Liver (tissue), 9 donors: ENCODE results near the gene EXOC6. TPM values are rescaled to one million over a fixed set of nuclear protein-coding genes. Genes with fewer than 3 reads are reported as not detected.
A peak's percentile ranks its signal among the peaks of the same experiment; 100 is the strongest.
"Not testable (repeated sequence)": the region's sequence is repeated elsewhere in the genome, so short reads cannot be mapped to it uniquely, and the experiment has no call there.

Experiments used
- DNase-seq: peaks from one replicate; pipeline ENCODE4 v3.0.0-alpha.2; 2017; ENCODE audit warnings: low spot score
- H3K27ac ChIP-seq, 2 donors: one replicate each; pipeline ENCODE4 v1.7.0; 2013; ENCODE audit warnings: inconsistent platforms in 2 of 2, low read length in 2 of 2, control low read depth in 1 of 2, low read depth in 1 of 2, mild to moderate bottlenecking in 1 of 2
- H3K27me3 ChIP-seq, 4 donors: one replicate each; pipeline versions ENCODE4 v1.6.1 to v1.7.0; 2013; ENCODE audit warnings: low read length in 3 of 4, inconsistent platforms in 1 of 4, mild to moderate bottlenecking in 1 of 4, moderate library complexity in 1 of 4; ENCODE audit not compliant: control insufficient read depth in 4 of 4, insufficient read depth in 4 of 4
- H3K36me3 ChIP-seq, 4 donors: one replicate each; pipeline versions ENCODE4 v1.6.1 to v1.7.0; 2013; ENCODE audit warnings: low read length in 3 of 4, mild to moderate bottlenecking in 3 of 4, low read depth in 1 of 4, moderate library complexity in 1 of 4; ENCODE audit not compliant: control insufficient read depth in 4 of 4, insufficient read depth in 3 of 4
- H3K4me1 ChIP-seq, 4 donors: one replicate each; pipeline versions ENCODE4 v1.6.1 to v1.7.0; 2013; ENCODE audit warnings: low read length in 3 of 4, mild to moderate bottlenecking in 3 of 4, moderate library complexity in 1 of 4; ENCODE audit not compliant: control insufficient read depth in 4 of 4, insufficient read depth in 4 of 4
- H3K4me3 ChIP-seq, 3 donors: one replicate each; pipeline versions ENCODE4 v1.6.1 to v1.7.0; 2013; ENCODE audit warnings: low read length in 3 of 3, control low read depth in 1 of 3, low read depth in 1 of 3, mild to moderate bottlenecking in 1 of 3
- H3K9ac ChIP-seq, 2 donors: one replicate each; pipeline ENCODE4 v1.7.0; 2013; ENCODE audit warnings: low read length in 2 of 2, mild to moderate bottlenecking in 2 of 2, moderate library complexity in 2 of 2, control low read depth in 1 of 2, low read depth in 1 of 2
- H3K9me3 ChIP-seq, 4 donors: one replicate each; pipeline versions ENCODE4 v1.6.1 to v1.7.0; 2013; ENCODE audit warnings: low read length in 3 of 4; ENCODE audit not compliant: control insufficient read depth in 4 of 4
- EGR1 ChIP-seq, 2 donors: IDR thresholded peaks; 2 replicates each; pipeline ENCODE4 v1.6.1; 2016 to 2018; ENCODE audit warnings: antibody characterized with exemption in 2 of 2, low read depth in 2 of 2
- FOXA1 ChIP-seq: IDR thresholded peaks from 2 replicates; pipeline ENCODE4 v1.6.1; 2016; ENCODE audit warnings: antibody characterized with exemption
- FOXA2 ChIP-seq: IDR thresholded peaks from 2 replicates; pipeline ENCODE4 v1.6.1; 2016; ENCODE audit warnings: antibody characterized with exemption
- GABPA ChIP-seq, 2 donors: IDR thresholded peaks in 1 of 2; conservative IDR thresholded peaks in 1 of 2; 2 replicates each; pipeline ENCODE4 v1.6.1; 2016; ENCODE audit warnings: antibody characterized with exemption in 2 of 2, mild to moderate bottlenecking in 1 of 2, moderate library complexity in 1 of 2
- HNF4A ChIP-seq, 2 donors: conservative IDR thresholded peaks; 2 replicates each; pipeline ENCODE4 v1.6.1; 2016; ENCODE audit warnings: antibody characterized with exemption in 2 of 2, mild to moderate bottlenecking in 2 of 2
- HNF4G ChIP-seq: IDR thresholded peaks from 2 replicates; pipeline ENCODE4 v1.6.1; 2016; ENCODE audit warnings: antibody characterized with exemption
- JUND ChIP-seq, 2 donors: IDR thresholded peaks; 2 replicates each; pipeline ENCODE4 v1.6.1; 2016; ENCODE audit warnings: antibody characterized with exemption in 2 of 2
- NR2F2 ChIP-seq: IDR thresholded peaks from 2 replicates; pipeline ENCODE4 v1.6.1; 2016; ENCODE audit warnings: antibody characterized with exemption
- RAD21 ChIP-seq, 2 donors: IDR thresholded peaks; 2 replicates each; pipeline ENCODE4 v1.6.1; 2016; ENCODE audit warnings: antibody characterized with exemption in 2 of 2, mild to moderate bottlenecking in 2 of 2
- REST ChIP-seq: IDR thresholded peaks from 2 replicates; pipeline ENCODE4 v1.6.1; 2016; ENCODE audit warnings: antibody characterized with exemption, mild to moderate bottlenecking
- RXRA ChIP-seq, 2 donors: IDR thresholded peaks; 2 replicates each; pipeline ENCODE4 v1.6.1; 2017 to 2018; ENCODE audit warnings: antibody characterized with exemption in 2 of 2, mild to moderate bottlenecking in 1 of 2
- SP1 ChIP-seq: IDR thresholded peaks from 2 replicates; pipeline ENCODE4 v1.6.1; 2018; ENCODE audit warnings: antibody characterized with exemption, mild to moderate bottlenecking
- TAF1 ChIP-seq: conservative IDR thresholded peaks from 2 replicates; pipeline ENCODE4 v1.6.1; 2016; ENCODE audit warnings: antibody characterized with exemption, mild to moderate bottlenecking
- YY1 ChIP-seq: IDR thresholded peaks from 2 replicates; pipeline ENCODE4 v1.6.1; 2016; ENCODE audit warnings: antibody characterized with exemption, mild to moderate bottlenecking
- ZBTB33 ChIP-seq: IDR thresholded peaks from 2 replicates; pipeline ENCODE4 v1.6.1; 2016; ENCODE audit warnings: antibody characterized with exemption
- WGBS: extraction: QIAGEN DNeasy Blood & Tissue Kit; methylation state at CpG from one replicate; pipeline ENCODE4 v1.1.7; 2013; 5-methylcytosine and 5-hydroxymethylcytosine counted together
- polyA plus RNA-seq, 2 donors: library from polyadenylated mRNA; stranded (reverse) in 1 of 2; unstranded in 1 of 2; fragments of 200-250 nt in 1 of 2; fragments of >200 nt in 1 of 2; fragmentation: Nextera tagmentation in 1 of 2; extraction: Ambion mirVana in 1 of 2; gene quantifications; one replicate each; pipeline versions ENCODE4 v1.2.1 to v1.2.3, GENCODE V29; 2013 to 2015
- total RNA-seq, 2 donors: library from RNA; depleted of rRNA; stranded (reverse); fragments of >200 nt; gene quantifications; one replicate each; pipeline ENCODE4 v1.2.3, GENCODE V29; 2014
- TF ChIP-seq, protein P1 (sequence below): IDR thresholded peaks from 2 replicates; pipeline ENCODE4 v1.6.1; 2016; ENCODE audit warnings: antibody characterized with exemption
- TF ChIP-seq, protein P2 (sequence below): fragments of 150-350 bp; IDR thresholded peaks from 2 replicates; pipeline ENCODE4 v1.5.1; 2017; ENCODE audit warnings: improper control_type of control experiment, low read depth, low read length; ENCODE audit not compliant: missing input control
- donor health status: healthy.
- donor health status: healthy.
- donor health status: healthy.
- donor health status: healthy.
- donor health status: healthy.

EXOC6 gene
- total and polyA plus RNA-seq, 4 donors = 6.5 to 35.4 (median 8.4) TPM

GRCh38 chr10:92946491-92946890 lies 98.2 kb downstream of the EXOC6 start:
- TF ChIP-seq HNF4G = no peak
- TF ChIP-seq GABPA (IDR thresholded peaks at IDR 0.05 in 1 of 2, conservative IDR thresholded peaks at IDR 0.05 in 1 of 2) = no peak
- DNase-seq = no peak
- 98% methylated on average over 3 of the region's 3 CpGs for WGBS
- Histone ChIP-seq H3K27ac (no peak overlapping the region), H3K9ac (no peak overlapping the region), H3K4me1 (no peaks in the 10 kb centered on the region), H3K9me3 (no peaks in the 10 kb centered on the region), H3K27me3 (no peaks in the 10 kb centered on the region), H3K36me3 (peaks cover 0 to 6% (median 2%) of the 10 kb centered on the region in 4 donors), H3K4me3 (no peak overlapping the region)

GRCh38 chr10:92952573-92952972 lies 104.3 kb downstream of the EXOC6 start:
- not testable (repeated sequence) for DNase-seq, H3K9me3 ChIP-seq

GRCh38 chr10:92957223-92958010 lies 109.1 kb downstream of the EXOC6 start:
- no peak overlapping the region for H3K4me3 ChIP-seq
- TF ChIP-seq SP1 (peak; percentile 79), YY1 (no peak), NR2F2 (peak; percentile 51), RXRA (IDR thresholded peaks at IDR 0.05) (peak in 1 of 2 donors; percentile 29), EGR1 (IDR thresholded peaks at IDR 0.05; ENCODE audit: low read depth in 2 of 2) (no peak)
- H3K9ac ChIP-seq = no peak overlapping the region
- DNase-seq = no peak
- no peaks in the 10 kb centered on the region for H3K27me3 ChIP-seq
- no peaks in the 10 kb centered on the region for H3K9me3 ChIP-seq
- no peaks in the 10 kb centered on the region for H3K4me1 ChIP-seq
- 77% methylated on average over 2 of the region's 2 CpGs for WGBS
- peaks cover 0 to 6% (median 1%) of the 10 kb centered on the region in 4 donors for H3K36me3 ChIP-seq
- H3K27ac ChIP-seq = no peak overlapping the region

More at GRCh38 chr10:92952573-92952972, 104.3 kb downstream of the EXOC6 start:
- H3K4me1 ChIP-seq, H3K27me3 ChIP-seq, H3K36me3 ChIP-seq, H3K27ac ChIP-seq, H3K4me3 ChIP-seq, H3K9ac ChIP-seq: not testable (repeated sequence)

DNA sequence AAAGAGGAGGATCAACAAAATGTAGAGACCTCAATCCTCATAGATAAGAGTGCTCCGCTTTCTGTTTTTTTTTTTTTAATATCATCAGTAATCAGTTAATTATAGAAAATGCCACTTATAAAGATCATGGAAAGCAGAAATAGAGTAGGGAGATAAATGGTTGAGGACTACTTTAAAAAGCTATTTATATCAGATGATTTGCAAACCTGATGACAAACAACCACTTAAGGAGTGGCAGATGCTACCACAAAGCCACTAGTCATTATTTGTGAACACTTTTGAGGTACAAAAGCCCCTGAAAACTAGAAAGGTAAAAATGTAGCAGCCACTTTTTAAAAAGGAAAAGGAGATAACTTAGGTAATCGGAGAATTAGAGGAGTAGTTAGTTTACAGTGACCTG lies 113.3 kb downstream of the EXOC6 start:
- WGBS = 97% methylated on average over 2 of the region's 2 CpGs
- TF ChIP-seq, protein P1, sequence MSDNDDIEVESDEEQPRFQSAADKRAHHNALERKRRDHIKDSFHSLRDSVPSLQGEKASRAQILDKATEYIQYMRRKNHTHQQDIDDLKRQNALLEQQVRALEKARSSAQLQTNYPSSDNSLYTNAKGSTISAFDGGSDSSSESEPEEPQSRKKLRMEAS = no peak
- TF ChIP-seq TAF1 = no peak
- no peak for TF ChIP-seq EGR1 (IDR thresholded peaks at IDR 0.05; ENCODE audit: low read depth in 2 of 2)
- TF ChIP-seq RXRA (IDR thresholded peaks at IDR 0.05) = no peak
- TF ChIP-seq FOXA1 = no peak
- TF ChIP-seq JUND (IDR thresholded peaks at IDR 0.05) = no peak
- TF ChIP-seq HNF4A (conservative IDR thresholded peaks at IDR 0.05) = no peak
- TF ChIP-seq NR2F2 = no peak
- TF ChIP-seq RAD21 (IDR thresholded peaks at IDR 0.05) = no peak
- TF ChIP-seq FOXA2 = no peak
- no peak for TF ChIP-seq ZBTB33
- no peak for TF ChIP-seq YY1
- TF ChIP-seq, protein P2, sequence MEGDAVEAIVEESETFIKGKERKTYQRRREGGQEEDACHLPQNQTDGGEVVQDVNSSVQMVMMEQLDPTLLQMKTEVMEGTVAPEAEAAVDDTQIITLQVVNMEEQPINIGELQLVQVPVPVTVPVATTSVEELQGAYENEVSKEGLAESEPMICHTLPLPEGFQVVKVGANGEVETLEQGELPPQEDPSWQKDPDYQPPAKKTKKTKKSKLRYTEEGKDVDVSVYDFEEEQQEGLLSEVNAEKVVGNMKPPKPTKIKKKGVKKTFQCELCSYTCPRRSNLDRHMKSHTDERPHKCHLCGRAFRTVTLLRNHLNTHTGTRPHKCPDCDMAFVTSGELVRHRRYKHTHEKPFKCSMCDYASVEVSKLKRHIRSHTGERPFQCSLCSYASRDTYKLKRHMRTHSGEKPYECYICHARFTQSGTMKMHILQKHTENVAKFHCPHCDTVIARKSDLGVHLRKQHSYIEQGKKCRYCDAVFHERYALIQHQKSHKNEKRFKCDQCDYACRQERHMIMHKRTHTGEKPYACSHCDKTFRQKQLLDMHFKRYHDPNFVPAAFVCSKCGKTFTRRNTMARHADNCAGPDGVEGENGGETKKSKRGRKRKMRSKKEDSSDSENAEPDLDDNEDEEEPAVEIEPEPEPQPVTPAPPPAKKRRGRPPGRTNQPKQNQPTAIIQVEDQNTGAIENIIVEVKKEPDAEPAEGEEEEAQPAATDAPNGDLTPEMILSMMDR = no peak
- TF ChIP-seq REST = no peak

More for the DNA sequence above, 113.3 kb downstream of the EXOC6 start:
- H3K4me3 ChIP-seq = no peak overlapping the region
- no peaks in the 10 kb centered on the region for H3K9me3 ChIP-seq
- DNase-seq = no peak
- H3K27ac ChIP-seq = no peak overlapping the region
- H3K9ac ChIP-seq = no peak overlapping the region
- no peaks in the 10 kb centered on the region for H3K27me3 ChIP-seq
- H3K4me1 ChIP-seq = no peaks in the 10 kb centered on the region
- peaks cover 0 to 4% (median 0%) of the 10 kb centered on the region in 4 donors for H3K36me3 ChIP-seq
